ENCODE data around the gene CPED1.

DNA sequence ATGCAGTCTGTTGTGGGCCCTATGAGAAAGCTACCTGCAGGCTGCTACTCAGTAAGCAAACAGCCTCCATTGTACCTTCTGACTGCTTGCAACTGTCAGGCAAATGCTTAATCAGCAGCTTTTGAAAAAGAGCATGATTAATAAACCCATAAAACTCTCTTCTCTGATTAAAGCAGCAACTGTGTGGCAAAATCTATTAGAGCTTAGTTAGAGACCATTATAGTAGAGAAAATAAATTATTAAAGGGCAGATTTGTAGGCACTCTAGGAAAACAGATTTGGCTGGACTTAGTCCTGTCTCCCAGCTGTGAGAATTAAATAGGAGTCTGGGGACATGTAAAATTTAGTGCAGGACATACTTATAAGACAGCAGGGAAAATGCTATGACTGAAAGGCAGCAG is 207.8 kb downstream of the CPED1 start:
- TF ChIP-seq, protein P1, sequence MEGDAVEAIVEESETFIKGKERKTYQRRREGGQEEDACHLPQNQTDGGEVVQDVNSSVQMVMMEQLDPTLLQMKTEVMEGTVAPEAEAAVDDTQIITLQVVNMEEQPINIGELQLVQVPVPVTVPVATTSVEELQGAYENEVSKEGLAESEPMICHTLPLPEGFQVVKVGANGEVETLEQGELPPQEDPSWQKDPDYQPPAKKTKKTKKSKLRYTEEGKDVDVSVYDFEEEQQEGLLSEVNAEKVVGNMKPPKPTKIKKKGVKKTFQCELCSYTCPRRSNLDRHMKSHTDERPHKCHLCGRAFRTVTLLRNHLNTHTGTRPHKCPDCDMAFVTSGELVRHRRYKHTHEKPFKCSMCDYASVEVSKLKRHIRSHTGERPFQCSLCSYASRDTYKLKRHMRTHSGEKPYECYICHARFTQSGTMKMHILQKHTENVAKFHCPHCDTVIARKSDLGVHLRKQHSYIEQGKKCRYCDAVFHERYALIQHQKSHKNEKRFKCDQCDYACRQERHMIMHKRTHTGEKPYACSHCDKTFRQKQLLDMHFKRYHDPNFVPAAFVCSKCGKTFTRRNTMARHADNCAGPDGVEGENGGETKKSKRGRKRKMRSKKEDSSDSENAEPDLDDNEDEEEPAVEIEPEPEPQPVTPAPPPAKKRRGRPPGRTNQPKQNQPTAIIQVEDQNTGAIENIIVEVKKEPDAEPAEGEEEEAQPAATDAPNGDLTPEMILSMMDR (conservative IDR thresholded peaks at IDR 0.05; ENCODE audit: low read length), result no peak
- TF ChIP-seq EZH2phosphoT487 (IDR thresholded peaks at IDR 0.05; ENCODE audit: borderline replicate concordance, low read depth, low read length), result no peak

All from OCI-LY7 (cell line).